GM19035 (cell line): ENCODE results near the gene BICRAL.
"Not testable (repeated sequence)": the region's sequence is repeated elsewhere in the genome, so short reads cannot be mapped to it uniquely, and the experiment has no call there.

Source experiments
- ATAC-seq: cut with Tn5 transposase; IDR thresholded peaks from one replicate; pipeline ENCODE4 v1.9.1; 2021; ENCODE audit not compliant: unreplicated experiment

Gene BICRAL

GRCh38 chr6:42831237-42831636, 49.4 kb downstream of the BICRAL start:
- ATAC-seq = no peak

DNA sequence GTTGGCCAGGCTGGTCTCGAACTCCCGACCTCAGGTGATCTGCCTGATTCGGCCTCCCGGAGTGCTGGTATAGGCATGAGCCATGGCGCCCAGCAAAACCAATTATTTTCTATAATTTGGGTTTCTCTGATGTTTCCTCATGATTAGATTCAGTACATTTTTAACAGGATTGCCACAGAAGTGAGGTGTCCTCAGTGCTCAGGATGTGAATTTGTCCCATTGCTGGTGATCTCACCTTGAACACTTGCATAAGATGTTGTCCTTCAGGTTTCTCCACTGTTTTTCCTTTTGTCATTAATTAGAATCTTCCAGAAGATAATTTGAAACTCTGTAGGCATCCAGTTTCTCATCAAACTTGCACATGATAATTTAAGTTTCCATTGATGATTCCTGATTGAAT, 52.2 kb downstream of the BICRAL start:
- ATAC-seq = no peak

GRCh38 chr6:42841844-42842584, 60.2 kb downstream of the BICRAL start:
- no peak for ATAC-seq

GRCh38 chr6:42845327-42845694, 63.5 kb downstream of the BICRAL start:
- ATAC-seq = no peak

DNA sequence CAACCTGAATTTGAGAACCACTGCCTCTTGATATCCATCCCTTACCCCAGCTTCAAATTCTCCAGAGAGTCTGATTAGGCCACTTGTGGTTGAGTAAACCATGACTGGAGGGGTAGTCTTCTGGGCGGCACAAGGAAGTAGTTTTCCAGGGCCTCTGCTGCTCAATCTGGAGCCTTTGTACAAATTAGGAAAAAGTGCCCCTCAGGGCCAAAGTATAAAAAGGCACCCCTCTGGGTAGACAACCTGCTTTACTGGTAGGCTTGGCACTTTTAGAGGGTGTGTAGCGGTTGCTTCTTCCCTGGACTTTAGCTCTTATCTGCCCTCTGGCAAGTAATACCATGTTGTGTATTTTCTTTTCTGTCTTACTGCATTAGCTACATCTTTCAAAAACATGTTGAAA, 64.7 kb downstream of the BICRAL start:
- no peak for ATAC-seq

GRCh38 chr6:42848700-42849099, 66.8 kb downstream of the BICRAL start:
- no peak for ATAC-seq

DNA sequence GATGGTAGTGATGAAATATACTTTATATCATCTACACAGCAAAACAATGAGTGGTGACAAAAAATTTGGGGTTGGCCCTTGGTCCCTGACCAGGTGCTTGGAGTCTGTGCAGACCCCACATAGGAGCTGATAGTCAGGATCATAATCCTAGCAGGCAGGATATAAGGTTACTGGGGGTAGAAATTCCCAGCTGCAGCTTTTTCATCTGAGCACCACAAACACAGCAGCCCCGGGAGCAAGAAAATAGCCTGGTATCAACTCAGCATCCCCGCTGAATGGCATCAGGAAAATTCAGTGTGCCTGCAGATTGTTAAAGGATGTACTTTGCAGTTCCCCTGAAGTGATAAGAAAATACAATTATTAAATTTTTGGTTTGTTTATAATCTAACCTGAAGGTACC, 69.7 kb downstream of the BICRAL start:
- no peak for ATAC-seq

- ATAC-seq = no peak
Measured at GRCh38 chr6:42860036-42860435, 78.2 kb downstream of the BICRAL start.

DNA sequence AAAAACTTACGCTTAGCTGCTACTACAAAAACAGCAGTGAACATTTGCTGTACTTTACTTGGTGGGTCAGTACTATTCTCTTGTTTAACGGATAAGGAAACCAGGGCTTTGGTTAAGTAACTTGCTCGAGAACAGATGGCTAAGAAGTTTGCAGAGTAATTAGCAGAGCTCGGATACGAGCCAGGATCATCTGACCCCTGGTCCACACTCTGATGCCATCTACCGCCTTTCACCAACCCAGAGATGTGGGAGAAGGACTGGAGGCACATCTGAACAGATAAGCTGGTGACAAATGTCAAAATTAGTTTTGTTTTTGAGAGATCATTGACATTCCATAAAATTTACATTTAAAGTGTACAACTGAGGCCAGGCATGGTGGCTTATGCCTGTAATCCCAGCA, 78.6 kb downstream of the BICRAL start:
- no peak for ATAC-seq

DNA sequence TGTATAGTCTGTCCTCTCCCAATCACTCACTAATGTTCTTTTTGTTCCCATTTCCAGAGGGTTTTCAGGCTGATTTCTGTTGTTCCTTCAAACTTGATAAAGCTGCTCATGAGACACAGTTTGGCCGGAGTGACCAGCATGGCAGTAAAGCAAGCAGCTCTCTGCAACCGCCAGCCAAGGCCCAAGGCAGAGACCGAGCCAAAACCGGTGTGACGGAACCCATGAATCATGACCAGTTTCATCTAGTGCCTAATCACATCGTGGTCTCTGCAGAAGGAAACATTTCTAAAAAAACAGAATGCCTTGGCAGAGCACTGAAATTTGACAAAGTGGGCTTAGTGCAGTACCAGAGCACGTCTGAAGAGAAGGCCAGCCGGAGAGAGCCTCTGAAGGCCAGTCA, 82.8 kb downstream of the BICRAL start:
- ATAC-seq = no peak

DNA sequence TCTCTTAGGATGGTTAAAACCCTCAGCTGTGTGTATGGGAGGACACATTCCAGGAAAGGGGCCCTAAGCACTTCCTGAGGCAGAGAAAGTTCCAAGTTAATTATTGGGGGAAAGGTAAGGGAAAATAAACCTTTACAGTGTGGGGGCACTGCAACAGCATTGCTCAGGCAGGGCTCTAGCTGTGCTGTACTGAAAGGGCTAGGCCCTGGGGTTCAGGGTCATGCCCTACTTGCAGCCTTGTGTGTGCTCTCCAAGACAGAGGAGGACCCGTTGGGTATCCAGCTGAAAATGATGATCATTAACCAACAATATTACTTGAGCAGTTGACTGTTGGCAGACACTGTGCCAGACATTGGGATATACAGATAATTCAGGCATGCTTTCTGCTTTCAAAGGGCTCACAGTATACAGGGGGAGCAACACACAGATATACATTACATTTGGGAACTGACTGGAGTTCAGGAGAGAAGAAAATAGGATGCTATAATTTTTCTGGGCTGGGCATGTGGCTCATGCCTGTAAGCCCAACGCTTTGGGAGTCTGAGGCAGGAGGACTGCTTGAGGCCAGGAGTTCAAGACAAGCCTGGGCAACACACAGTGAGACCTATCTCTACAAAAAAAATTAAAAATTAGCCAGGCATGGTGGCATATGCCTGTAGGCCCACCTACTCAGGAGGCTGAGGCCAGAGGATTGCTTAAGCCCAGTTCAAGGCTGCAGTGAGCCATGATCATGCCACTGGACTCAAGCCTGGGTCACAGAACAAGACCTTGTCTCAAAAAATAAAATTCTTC, 88.5 kb downstream of the BICRAL start:
- no peak for ATAC-seq

DNA sequence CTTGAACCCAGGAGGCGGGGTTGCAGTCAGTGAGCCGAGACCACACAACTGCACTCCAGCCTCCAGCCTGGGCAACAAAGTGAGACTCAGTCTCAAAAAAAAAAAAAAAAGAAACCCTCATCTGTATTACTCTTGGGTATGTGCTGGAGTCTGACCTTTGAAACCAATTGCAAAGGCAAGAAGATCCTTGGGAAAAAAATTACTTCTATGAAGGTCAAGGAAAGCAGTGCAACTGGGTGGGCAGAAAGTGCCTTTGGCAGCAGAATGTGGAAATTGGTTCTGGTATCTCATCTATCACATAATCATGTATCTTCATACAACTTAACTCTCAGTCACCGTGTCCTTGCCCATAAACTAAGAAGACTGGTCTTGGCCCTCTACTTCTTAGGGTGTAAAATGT, 89.9 kb downstream of the BICRAL start:
- ATAC-seq = no peak

GRCh38 chr6:42873313-42873712, 91.5 kb downstream of the BICRAL start:
- ATAC-seq = no peak

DNA sequence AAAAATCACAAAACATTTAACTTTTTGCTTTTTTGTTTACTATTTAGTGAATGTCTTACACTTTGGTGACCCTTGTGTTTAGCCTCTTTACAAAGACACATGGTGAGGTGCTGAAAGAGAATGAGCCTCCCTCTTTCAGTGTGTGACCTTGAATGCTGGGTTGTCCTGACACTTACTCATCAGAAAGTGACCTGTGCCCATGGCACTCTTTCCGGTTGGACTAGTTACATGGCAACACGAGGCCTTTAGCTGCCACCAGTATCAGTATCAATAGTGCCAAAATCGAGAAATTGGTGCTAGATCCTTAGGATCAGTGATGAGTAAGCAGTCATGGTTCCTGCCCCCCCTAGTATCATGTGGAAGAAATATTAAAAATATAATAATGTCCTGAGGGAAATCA, 95.8 kb downstream of the BICRAL start:
- ATAC-seq = no peak

DNA sequence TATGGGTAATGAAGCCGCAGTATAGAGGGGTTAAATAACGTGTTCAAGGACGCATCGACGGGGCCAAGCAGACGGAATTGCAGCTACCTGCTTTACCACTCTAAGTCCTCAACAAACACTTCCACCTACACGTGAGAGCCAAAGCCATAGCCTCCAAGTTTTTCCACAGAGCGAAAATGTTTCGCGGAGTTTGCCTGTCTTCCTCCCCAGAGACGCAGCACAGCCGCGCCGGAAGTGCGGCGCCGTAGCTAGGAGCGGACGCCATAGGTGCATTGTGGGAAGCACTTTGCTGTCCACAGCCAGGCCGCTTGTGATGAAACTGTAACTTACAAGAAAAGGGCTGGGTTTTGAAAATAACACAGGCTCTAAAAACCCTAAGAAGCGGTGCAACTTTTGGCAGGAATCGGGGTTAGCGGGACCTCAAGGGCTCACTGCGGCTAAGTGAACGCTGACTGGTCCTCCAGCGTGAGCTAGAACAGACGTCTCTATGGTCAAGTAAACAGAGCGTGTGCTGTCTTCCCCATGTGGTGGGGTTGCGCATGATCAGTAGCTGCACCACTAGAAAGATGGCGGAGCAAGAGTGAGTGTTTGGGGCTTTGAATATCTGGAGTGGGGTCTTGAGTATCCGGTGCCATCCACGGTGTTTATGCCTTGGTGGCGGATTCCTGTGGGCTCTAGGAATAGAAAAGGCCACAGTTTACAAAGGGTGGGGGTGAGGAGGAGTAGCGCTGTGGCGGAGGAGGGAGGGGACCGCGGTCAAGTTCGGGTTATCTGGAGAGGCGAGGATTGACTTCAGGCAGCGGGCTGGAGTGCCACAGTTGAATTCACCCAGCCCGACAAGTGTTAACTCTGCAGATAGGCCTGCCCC, 97.8 kb downstream of the BICRAL start, which contains the start of gene RPL7L1:
TSS of gene RPL7L1 (plus strand) at position 245 of the 868 bp plus-strand sequence. CDS start at position 540, 295 bp downstream.
- peak; percentile 95 for ATAC-seq

- not testable (repeated sequence) for ATAC-seq
Measured at GRCh38 chr6:42880240-42880817, 98.5 kb downstream of the BICRAL start.

DNA sequence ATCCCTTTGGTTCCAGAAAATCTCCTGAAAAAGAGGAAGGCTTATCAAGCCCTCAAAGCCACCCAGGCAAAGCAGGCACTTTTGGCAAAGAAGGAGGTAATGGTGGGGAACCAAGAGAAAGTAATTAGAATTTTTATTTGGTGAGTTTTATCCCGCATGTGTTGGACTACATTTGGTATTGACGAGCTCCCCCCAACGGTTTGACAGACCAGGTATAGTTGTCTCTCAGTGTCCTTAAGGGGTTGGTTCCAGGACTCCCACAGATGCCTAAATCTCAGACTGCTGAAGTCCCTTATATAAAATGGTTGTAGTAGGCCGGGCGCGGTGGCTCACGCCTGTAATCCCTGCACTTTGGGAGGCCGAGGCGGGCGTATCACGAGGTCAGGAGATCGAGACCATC, 99.0 kb downstream of the BICRAL start:
- ATAC-seq = not testable (repeated sequence)

DNA sequence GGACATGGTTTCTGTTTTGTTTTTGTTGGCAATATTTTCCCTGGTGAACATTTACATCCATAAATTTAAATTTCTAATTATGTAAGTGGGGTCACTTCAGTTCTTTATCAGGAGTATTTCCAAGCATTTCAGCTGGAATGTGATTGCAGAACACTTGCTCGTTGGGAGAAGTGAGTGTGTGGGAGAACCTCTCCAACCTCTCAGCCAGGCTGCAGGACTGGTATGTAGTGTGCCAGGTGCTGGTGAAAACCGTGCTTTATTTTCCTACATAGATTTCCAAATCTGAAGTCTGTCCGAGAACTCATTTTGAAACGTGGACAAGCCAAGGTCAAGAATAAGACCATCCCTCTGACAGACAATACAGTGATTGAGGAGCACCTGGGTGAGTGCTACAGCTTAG, 103.8 kb downstream of the BICRAL start:
- no peak for ATAC-seq

DNA sequence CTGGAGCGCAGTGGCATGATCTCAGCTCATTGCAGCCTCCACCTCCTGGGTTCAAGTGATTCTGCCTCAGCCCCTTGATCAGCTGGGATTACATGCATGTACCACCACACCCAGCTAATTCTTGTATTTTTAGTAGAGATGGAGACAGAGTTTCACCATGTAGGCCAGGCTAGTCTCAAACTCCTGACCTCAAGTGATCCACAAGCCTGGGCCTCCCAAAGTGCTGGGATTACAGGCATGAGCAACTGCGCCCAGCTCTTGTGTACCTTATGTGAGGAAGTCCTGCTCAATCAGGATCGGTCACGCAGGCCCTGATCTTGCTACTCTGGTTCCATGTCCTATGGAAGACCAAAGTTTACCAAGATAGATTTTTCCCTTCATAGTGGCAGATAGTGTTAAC, 106.3 kb downstream of the BICRAL start:
- ATAC-seq = not testable (repeated sequence)

DNA sequence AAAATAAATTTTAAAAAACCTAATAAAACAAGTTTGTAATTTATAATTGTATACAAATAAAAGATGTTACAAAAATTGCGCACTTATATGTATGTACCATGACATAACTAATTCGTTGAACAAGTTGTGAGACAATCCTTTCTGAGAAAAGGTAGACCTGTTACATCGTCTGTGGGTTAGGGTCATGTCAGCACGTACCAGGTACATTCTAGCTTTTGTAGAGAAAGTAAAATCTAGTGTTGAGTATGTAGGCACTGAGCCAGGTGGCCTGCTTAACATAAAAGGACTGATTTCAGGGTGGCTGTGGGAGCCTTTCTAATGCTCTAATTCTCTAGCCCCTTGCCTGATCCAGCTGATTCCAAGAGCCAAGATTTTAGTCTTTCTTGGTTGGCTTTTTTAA, 108.0 kb downstream of the BICRAL start:
- ATAC-seq = no peak
